ENCODE results near the gene MCCC1. TPM values are rescaled to one million over a fixed set of nuclear protein-coding genes. Genes with fewer than 3 reads are reported as not detected.

Gene MCCC1
- total RNA-seq (10 to 100 TPM; 16.8 to 20.8 TPM), polyA plus RNA-seq (10 to 100 TPM in 1 of 2 donors, 1 to 10 TPM in 1; 8.5 to 59.4 TPM)
- long read RNA-seq, donor 1, transcript MCCC1-201 (19 exons, 2,545 nt), result major isoform, 65 of 103 reads
- long read RNA-seq, donor 1, partial matches to known transcripts, result 10 of 103 reads
- long read RNA-seq, donor 1, other reads (novel, unspliced or antisense), result 28 of 103 reads
- long read RNA-seq, donor 2, transcript MCCC1-201 (19 exons, 2,545 nt), result major isoform, 7 of 17 reads
- long read RNA-seq, donor 2, partial matches to known transcripts, result 2 of 17 reads
- long read RNA-seq, donor 2, other reads (novel, unspliced or antisense), result 7 of 17 reads

DNA sequence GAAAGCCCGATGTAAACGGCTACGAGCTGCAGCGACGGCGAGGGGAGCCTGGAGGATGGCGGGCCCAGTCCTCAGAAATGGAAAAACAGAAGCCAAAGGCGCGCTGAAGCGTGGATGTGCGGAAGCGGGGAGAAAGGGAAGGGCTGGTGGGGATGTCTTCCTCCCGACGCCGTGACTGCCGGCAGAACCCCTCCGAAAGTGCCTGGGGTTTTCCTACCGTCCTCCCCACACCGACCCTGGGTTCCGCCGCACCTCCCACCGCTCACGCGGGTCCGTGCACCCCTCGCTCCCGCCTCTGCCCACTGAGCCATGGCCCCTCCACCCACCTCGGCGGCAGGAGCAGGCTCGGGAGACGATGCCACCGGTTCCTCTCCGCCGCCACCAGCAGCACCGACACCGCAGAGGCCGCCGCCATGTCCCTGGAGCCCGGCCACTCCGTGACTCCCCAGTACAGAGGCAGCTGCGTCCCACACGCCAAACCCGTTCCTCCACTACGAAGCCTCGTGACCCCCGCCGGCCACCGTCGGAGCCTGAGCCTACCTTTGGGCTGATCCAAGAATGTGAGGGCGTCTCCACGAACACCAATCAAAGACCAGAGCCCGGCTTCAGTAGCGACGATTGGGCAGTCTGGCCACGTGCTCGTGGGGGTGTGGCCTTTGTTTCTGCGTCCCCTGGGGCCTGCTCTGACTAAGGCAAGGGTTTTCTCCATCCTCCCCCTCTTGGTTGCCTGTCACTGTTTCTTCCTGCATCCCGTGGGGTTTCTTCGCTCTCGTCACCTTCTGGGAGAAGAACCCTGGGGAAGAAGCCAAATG, at the start of gene MCCC1:
TSS of gene MCCC1 (minus strand) at position 471 of the 812 bp plus-strand sequence. CDS start at position 415, 56 bp downstream.
- WGBS, 2 donors, result 0 to 5% methylated on average over 45 to 60 of the region's 60 CpGs
- peak; percentile 100 for ATAC-seq (ENCODE audit: low FRiP score)
- Histone ChIP-seq H3K4me3 (ENCODE audit: low read length in 2 of 2) (peak within 1 kb of the TSS; percentile 29 to 74), H3K9me3 (ENCODE audit: control insufficient read depth, low read length) (no peaks in the 10 kb centered on the region), H3K36me3 (ENCODE audit: control insufficient read depth in 1 of 2, insufficient read depth in 2 of 2, low read length in 1 of 2) (no peaks in the 10 kb centered on the region), H3K27ac (ENCODE audit: low read depth in 1 of 2, low read length in 2 of 2) (peak within 1 kb of the TSS; percentile 43 to 52), H3K27me3 (ENCODE audit: control insufficient read depth in 1 of 2, insufficient read depth in 2 of 2, low read length in 1 of 2) (no peaks in the 10 kb centered on the region), H3K4me1 (ENCODE audit: control insufficient read depth in 1 of 2, insufficient read depth in 2 of 2, low read length in 2 of 2) (no peaks in the 10 kb centered on the region)
- intact Hi-C loops (cut with DNase I), result no loop called here
- DNase-seq, result peak; percentile 99

DNA sequence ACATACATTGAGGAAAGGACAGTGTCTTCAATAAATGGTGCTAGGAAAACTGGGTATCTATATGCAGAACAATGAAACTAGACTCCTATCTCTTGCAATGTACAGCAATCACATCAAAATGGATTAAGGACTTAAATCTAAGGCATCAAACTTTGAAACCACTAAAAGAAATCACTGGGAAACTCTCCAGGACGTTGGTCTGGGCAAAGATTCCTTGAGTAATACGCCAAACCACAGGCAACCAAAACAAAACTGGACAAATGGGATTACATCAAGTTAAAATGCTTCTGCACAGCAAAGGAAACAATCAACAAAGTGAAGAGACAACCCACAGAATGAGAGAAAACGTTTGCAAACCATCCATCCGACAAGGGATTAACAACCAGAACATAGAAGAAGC, 48.8 kb upstream of the MCCC1 start:
- no peak for ATAC-seq (ENCODE audit: low FRiP score)

DNA sequence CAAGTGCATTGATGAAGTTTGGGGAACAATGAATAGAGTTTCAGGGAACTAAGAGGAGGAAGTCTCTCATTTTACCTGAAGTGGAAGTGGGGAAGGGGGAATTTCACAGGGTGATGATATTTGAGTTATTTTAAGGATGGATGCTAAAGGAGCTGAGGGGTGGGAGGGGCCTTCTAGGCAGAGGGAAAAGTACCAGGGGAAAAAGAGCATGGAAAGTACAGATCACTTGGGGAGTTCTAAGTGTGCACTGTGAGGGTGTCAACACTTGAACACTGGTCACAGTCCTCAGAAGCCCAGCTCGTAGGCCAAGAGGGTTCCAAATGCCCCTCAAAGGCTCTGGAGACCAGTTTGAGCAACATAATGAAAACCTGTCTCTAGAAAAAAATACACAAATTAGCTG, 45.1 kb upstream of the MCCC1 start:
- no peaks in the 10 kb centered on the region for H3K4me1 ChIP-seq (ENCODE audit: control insufficient read depth in 1 of 2, insufficient read depth in 2 of 2, low read length in 2 of 2)

More for the DNA sequence above, 48.8 kb upstream of the MCCC1 start:
- Histone ChIP-seq H3K27me3 (ENCODE audit: control insufficient read depth in 1 of 2, insufficient read depth in 2 of 2, low read length in 1 of 2) (no peaks in the 10 kb centered on the region), H3K4me3 (ENCODE audit: low read length in 2 of 2) (no peak overlapping the region), H3K4me1 (ENCODE audit: control insufficient read depth in 1 of 2, insufficient read depth in 2 of 2, low read length in 2 of 2) (no peaks in the 10 kb centered on the region), H3K9me3 (ENCODE audit: control insufficient read depth, low read length) (peaks cover 1% of the 10 kb centered on the region), H3K27ac (ENCODE audit: low read depth in 1 of 2, low read length in 2 of 2) (no peak overlapping the region), H3K36me3 (ENCODE audit: control insufficient read depth in 1 of 2, insufficient read depth in 2 of 2, low read length in 1 of 2) (no peaks in the 10 kb centered on the region)
- 33 to 35% methylated on average over 4 of the region's 4 CpGs for WGBS, 2 donors
- no peak for DNase-seq
- intact Hi-C loops (cut with DNase I), result no loop called here

DNA sequence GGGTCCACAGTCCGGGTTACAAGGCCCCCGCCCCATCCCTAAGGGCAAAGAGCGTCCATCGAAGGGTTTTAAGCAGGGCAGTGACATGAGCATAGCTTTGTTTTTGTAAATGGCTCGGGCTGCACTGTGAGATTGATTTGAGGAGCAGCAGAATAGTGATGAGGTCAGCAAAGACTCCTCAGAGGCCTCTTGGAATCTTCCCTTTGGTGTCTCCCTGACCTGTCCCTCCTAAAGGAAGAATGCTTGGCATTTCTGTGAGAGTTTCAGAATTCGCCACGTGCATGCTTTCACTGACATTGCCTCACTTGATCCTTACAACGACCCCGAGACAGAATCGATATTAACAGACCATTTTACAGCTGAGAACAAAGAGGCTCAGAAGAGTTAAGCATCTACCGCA, 42.9 kb upstream of the MCCC1 start:
- 69 to 73% methylated on average over 11 of the region's 11 CpGs for WGBS, 2 donors
- no peak overlapping the region for H3K4me3 ChIP-seq (ENCODE audit: low read length in 2 of 2)
- intact Hi-C loops (cut with DNase I), result no loop called here
- H3K4me1 ChIP-seq (ENCODE audit: control insufficient read depth in 1 of 2, insufficient read depth in 2 of 2, low read length in 2 of 2), result no peaks in the 10 kb centered on the region
- no peaks in the 10 kb centered on the region for H3K9me3 ChIP-seq (ENCODE audit: control insufficient read depth, low read length)
- no peak overlapping the region for H3K27ac ChIP-seq (ENCODE audit: low read depth in 1 of 2, low read length in 2 of 2)
- ATAC-seq (ENCODE audit: low FRiP score) (no peak), DNase-seq (no peak)
- no peaks in the 10 kb centered on the region for H3K36me3 ChIP-seq (ENCODE audit: control insufficient read depth in 1 of 2, insufficient read depth in 2 of 2, low read length in 1 of 2)
- no peaks in the 10 kb centered on the region for H3K27me3 ChIP-seq (ENCODE audit: control insufficient read depth in 1 of 2, insufficient read depth in 2 of 2, low read length in 1 of 2)

More for the DNA sequence above, 45.1 kb upstream of the MCCC1 start:
- intact Hi-C loops (cut with DNase I), result no loop called here
- Histone ChIP-seq H3K4me3 (ENCODE audit: low read length in 2 of 2) (no peak overlapping the region), H3K9me3 (ENCODE audit: control insufficient read depth, low read length) (no peaks in the 10 kb centered on the region), H3K27me3 (ENCODE audit: control insufficient read depth in 1 of 2, insufficient read depth in 2 of 2, low read length in 1 of 2) (no peaks in the 10 kb centered on the region), H3K27ac (ENCODE audit: low read depth in 1 of 2, low read length in 2 of 2) (no peak overlapping the region), H3K36me3 (ENCODE audit: control insufficient read depth in 1 of 2, insufficient read depth in 2 of 2, low read length in 1 of 2) (no peaks in the 10 kb centered on the region)
- ATAC-seq (ENCODE audit: low FRiP score) (no peak), DNase-seq (no peak)
- WGBS, 2 donors, result 48 to 93% methylated on average over 1 of the region's 1 CpG

GRCh38 chr3:183134844-183135243, 35.5 kb upstream of the MCCC1 start:
- intact Hi-C loops (cut with DNase I), result no loop called here
- Histone ChIP-seq H3K9me3 (ENCODE audit: control insufficient read depth, low read length) (no peaks in the 10 kb centered on the region), H3K4me1 (ENCODE audit: control insufficient read depth in 1 of 2, insufficient read depth in 2 of 2, low read length in 2 of 2) (no peaks in the 10 kb centered on the region), H3K4me3 (ENCODE audit: low read length in 2 of 2) (no peak overlapping the region), H3K27ac (ENCODE audit: low read depth in 1 of 2, low read length in 2 of 2) (no peak overlapping the region), H3K36me3 (ENCODE audit: control insufficient read depth in 1 of 2, insufficient read depth in 2 of 2, low read length in 1 of 2) (no peaks in the 10 kb centered on the region), H3K27me3 (ENCODE audit: control insufficient read depth in 1 of 2, insufficient read depth in 2 of 2, low read length in 1 of 2) (no peaks in the 10 kb centered on the region)
- 30 to 37% methylated on average over 2 of the region's 2 CpGs for WGBS, 2 donors
- ATAC-seq (ENCODE audit: low FRiP score) (no peak), DNase-seq (no peak)

GRCh38 chr3:183132409-183132808, 33.1 kb upstream of the MCCC1 start:
- Histone ChIP-seq H3K9me3 (ENCODE audit: control insufficient read depth, low read length) (no peaks in the 10 kb centered on the region), H3K36me3 (ENCODE audit: control insufficient read depth in 1 of 2, insufficient read depth in 2 of 2, low read length in 1 of 2) (no peaks in the 10 kb centered on the region), H3K27ac (ENCODE audit: low read depth in 1 of 2, low read length in 2 of 2) (no peak overlapping the region), H3K4me1 (ENCODE audit: control insufficient read depth in 1 of 2, insufficient read depth in 2 of 2, low read length in 2 of 2) (no peaks in the 10 kb centered on the region), H3K4me3 (ENCODE audit: low read length in 2 of 2) (no peak overlapping the region), H3K27me3 (ENCODE audit: control insufficient read depth in 1 of 2, insufficient read depth in 2 of 2, low read length in 1 of 2) (no peaks in the 10 kb centered on the region)
- DNase-seq, result no peak
- 58 to 60% methylated on average over 6 of the region's 6 CpGs for WGBS, 2 donors
- intact Hi-C loops (cut with DNase I), result no loop called here
- ATAC-seq (ENCODE audit: low FRiP score), result no peak

GRCh38 chr3:183131735-183132134, 32.4 kb upstream of the MCCC1 start:
- Histone ChIP-seq H3K27me3 (ENCODE audit: control insufficient read depth in 1 of 2, insufficient read depth in 2 of 2, low read length in 1 of 2) (no peaks in the 10 kb centered on the region), H3K36me3 (ENCODE audit: control insufficient read depth in 1 of 2, insufficient read depth in 2 of 2, low read length in 1 of 2) (no peaks in the 10 kb centered on the region), H3K4me3 (ENCODE audit: low read length in 2 of 2) (no peak overlapping the region), H3K27ac (ENCODE audit: low read depth in 1 of 2, low read length in 2 of 2) (no peak overlapping the region), H3K9me3 (ENCODE audit: control insufficient read depth, low read length) (no peaks in the 10 kb centered on the region), H3K4me1 (ENCODE audit: control insufficient read depth in 1 of 2, insufficient read depth in 2 of 2, low read length in 2 of 2) (no peaks in the 10 kb centered on the region)
- ATAC-seq (ENCODE audit: low FRiP score) (no peak), DNase-seq (no peak)
- 56 to 59% methylated on average over 4 of the region's 4 CpGs for WGBS, 2 donors
- intact Hi-C loops (cut with DNase I), result no loop called here

DNA sequence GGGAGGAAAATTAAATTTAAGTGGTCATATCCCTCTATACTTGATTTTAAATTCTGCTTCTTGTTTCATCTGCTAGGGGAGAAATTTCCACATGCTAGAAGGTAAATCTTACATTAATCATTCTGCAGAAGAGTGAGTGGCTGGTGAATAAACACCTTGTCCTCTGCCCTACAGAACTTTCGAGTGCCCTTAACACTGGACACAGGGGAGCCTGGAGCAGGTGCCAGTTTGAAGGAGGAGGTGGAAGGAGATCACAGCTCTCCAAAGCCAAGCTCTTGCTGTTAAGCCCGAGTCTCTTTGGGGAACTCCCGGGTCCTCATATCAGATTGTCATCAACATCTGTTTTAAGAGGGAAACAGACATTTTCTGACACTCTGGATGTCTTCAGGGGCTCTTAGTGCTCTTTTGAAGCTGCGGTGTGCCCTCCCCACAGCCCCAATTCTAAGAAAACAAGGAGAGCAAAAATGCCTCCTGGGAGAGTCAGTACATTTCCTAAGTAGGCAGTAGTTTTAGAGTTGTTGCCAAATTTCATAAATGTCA, 32.0 kb upstream of the MCCC1 start:
- no peaks in the 10 kb centered on the region for H3K27me3 ChIP-seq (ENCODE audit: control insufficient read depth in 1 of 2, insufficient read depth in 2 of 2, low read length in 1 of 2)
- no peaks in the 10 kb centered on the region for H3K36me3 ChIP-seq (ENCODE audit: control insufficient read depth in 1 of 2, insufficient read depth in 2 of 2, low read length in 1 of 2)
- no peaks in the 10 kb centered on the region for H3K9me3 ChIP-seq (ENCODE audit: control insufficient read depth, low read length)
- no peaks in the 10 kb centered on the region for H3K4me1 ChIP-seq (ENCODE audit: control insufficient read depth in 1 of 2, insufficient read depth in 2 of 2, low read length in 2 of 2)
- no peak overlapping the region for H3K4me3 ChIP-seq (ENCODE audit: low read length in 2 of 2)
- no peak for DNase-seq
- H3K27ac ChIP-seq (ENCODE audit: low read depth in 1 of 2, low read length in 2 of 2), result no peak overlapping the region
- WGBS, 2 donors, result 41 to 49% methylated on average over 4 of the region's 4 CpGs
- intact Hi-C loops (cut with DNase I), result no loop called here
- no peak for ATAC-seq (ENCODE audit: low FRiP score)

All from aorta (tissue), 5 donors.